ENCODE measurements around the gene KHDC4.
A peak's percentile ranks its signal among the peaks of the same experiment; 100 is the strongest.

Gene KHDC4

DNA sequence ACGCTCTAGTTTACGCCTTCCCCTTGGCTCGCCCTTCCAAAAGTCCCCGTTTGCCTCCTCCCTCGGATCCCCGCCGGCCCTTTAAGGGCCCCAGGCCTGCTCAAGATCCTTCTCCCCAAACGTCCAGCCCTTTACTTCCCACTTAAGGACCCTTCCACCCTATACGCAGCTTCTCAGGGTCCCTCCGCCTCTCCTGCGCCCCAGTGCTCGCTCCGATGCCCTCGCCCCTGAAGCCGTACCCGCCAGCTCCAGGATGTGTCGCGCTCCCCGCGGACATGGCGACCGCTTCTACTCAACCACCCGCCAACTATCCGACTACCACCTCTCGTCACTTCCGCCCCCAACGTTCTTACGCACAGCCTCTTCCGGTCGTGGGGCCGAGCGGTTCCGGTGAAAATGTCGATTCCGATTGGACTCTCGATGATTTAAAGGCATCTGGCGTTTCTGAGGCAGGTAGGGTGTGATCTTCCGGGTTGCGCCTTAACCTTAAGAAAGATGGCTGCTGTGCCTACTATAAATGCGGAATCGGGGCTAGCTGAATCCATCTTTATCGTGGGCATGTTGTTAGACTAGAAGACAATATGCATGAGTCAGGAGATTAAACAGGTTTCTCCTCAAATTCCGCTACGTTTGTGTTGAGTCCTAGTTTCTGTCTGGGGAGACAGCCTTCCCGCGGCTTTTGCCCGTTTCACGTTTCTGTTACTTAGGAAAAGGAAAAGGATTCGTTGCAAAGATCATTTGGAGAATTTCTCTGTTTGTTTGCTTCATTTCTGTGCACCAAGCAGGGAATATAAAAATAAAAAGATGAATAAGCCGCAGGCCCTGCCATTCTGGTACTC is at the start of gene KHDC4 (continued):
- TF ChIP-seq ZNF214 (tag by site-specific recombination; IDR thresholded peaks at IDR 0.05; ENCODE audit: borderline replicate concordance) (no peak), ZNF394 (tag by site-specific recombination; IDR thresholded peaks at IDR 0.05; ENCODE audit: borderline replicate concordance) (peak; percentile 22), RBAK (tag by site-specific recombination; IDR thresholded peaks at IDR 0.05) (no peak), ZNF830 (tag by site-specific recombination; IDR thresholded peaks at IDR 0.05; ENCODE audit: low read depth) (no peak), ZXDB (tag by site-specific recombination; IDR thresholded peaks at IDR 0.05) (peak; percentile 95), ZBTB8A (tag by site-specific recombination; IDR thresholded peaks at IDR 0.05) (peak; percentile 50; the same call in 1 of the 2 replicates), ZNF548 (tag by site-specific recombination; IDR thresholded peaks at IDR 0.05) (no peak), ZNF19 (tag by site-specific recombination; IDR thresholded peaks at IDR 0.05; ENCODE audit: low read depth) (no peak), ZNF416 (tag by site-specific recombination; IDR thresholded peaks at IDR 0.05) (no peak), ZSCAN30 (tag by site-specific recombination; IDR thresholded peaks at IDR 0.05) (peak; percentile 34; the same call in 1 of the 2 replicates), ZNF155 (tag by site-specific recombination; IDR thresholded peaks at IDR 0.05) (no peak), ZNF174 (tag by site-specific recombination; IDR thresholded peaks at IDR 0.05) (no peak), ZBTB17 (tag by site-specific recombination; IDR thresholded peaks at IDR 0.05) (peak; percentile 98), ZNF529 (tag by site-specific recombination; IDR thresholded peaks at IDR 0.05; ENCODE audit: insufficient replicate concordance) (no peak), ZNF654 (tag by site-specific recombination; IDR thresholded peaks at IDR 0.05; ENCODE audit: low read depth) (no peak), IKZF3 (tag by site-specific recombination; IDR thresholded peaks at IDR 0.05) (no peak), ZNF423 (tag by site-specific recombination; IDR thresholded peaks at IDR 0.05) (no peak), ZNF311 (tag by site-specific recombination; IDR thresholded peaks at IDR 0.05; ENCODE audit: borderline replicate concordance) (no peak), ZNF600 (tag by site-specific recombination; IDR thresholded peaks at IDR 0.05) (peak; percentile 38), ZSCAN23 (tag by site-specific recombination; IDR thresholded peaks at IDR 0.05) (0 out of 2 replicates have a peak, but pooled peaks have one; percentile 60), ZNF571 (tag by site-specific recombination; IDR thresholded peaks at IDR 0.05) (no peak), SALL2 (tag by site-specific recombination; IDR thresholded peaks at IDR 0.05; ENCODE audit: borderline replicate concordance) (no peak), ZNF223 (tag by site-specific recombination; IDR thresholded peaks at IDR 0.05) (no peak), ZNF274 (IDR thresholded peaks at IDR 0.05; ENCODE audit: low read length) (no peak), ZNF274 (tag by site-specific recombination; IDR thresholded peaks at IDR 0.05; ENCODE audit: borderline replicate concordance) (no peak)
- TF ChIP-seq, protein P1, sequence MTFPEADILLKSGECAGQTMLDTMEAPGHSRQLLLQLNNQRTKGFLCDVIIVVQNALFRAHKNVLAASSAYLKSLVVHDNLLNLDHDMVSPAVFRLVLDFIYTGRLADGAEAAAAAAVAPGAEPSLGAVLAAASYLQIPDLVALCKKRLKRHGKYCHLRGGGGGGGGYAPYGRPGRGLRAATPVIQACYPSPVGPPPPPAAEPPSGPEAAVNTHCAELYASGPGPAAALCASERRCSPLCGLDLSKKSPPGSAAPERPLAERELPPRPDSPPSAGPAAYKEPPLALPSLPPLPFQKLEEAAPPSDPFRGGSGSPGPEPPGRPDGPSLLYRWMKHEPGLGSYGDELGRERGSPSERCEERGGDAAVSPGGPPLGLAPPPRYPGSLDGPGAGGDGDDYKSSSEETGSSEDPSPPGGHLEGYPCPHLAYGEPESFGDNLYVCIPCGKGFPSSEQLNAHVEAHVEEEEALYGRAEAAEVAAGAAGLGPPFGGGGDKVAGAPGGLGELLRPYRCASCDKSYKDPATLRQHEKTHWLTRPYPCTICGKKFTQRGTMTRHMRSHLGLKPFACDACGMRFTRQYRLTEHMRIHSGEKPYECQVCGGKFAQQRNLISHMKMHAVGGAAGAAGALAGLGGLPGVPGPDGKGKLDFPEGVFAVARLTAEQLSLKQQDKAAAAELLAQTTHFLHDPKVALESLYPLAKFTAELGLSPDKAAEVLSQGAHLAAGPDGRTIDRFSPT (tag by site-specific recombination; IDR thresholded peaks at IDR 0.05): no peak
- TF ChIP-seq, protein P2, sequence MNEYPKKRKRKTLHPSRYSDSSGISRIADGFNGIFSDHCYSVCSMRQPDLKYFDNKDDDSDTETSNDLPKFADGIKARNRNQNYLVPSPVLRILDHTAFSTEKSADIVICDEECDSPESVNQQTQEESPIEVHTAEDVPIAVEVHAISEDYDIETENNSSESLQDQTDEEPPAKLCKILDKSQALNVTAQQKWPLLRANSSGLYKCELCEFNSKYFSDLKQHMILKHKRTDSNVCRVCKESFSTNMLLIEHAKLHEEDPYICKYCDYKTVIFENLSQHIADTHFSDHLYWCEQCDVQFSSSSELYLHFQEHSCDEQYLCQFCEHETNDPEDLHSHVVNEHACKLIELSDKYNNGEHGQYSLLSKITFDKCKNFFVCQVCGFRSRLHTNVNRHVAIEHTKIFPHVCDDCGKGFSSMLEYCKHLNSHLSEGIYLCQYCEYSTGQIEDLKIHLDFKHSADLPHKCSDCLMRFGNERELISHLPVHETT (tag by site-specific recombination; IDR thresholded peaks at IDR 0.05): peak; percentile 59
- TF ChIP-seq, protein P3, sequence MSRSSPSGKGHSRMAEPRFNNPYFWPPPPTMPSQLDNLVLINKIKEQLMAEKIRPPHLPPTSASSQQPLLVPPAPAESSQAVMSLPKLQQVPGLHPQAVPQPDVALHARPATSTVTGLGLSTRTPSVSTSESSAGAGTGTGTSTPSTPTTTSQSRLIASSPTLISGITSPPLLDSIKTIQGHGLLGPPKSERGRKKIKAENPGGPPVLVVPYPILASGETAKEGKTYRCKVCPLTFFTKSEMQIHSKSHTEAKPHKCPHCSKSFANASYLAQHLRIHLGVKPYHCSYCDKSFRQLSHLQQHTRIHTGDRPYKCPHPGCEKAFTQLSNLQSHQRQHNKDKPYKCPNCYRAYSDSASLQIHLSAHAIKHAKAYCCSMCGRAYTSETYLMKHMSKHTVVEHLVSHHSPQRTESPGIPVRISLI (tag by site-specific recombination; IDR thresholded peaks at IDR 0.05): no peak
- TF ChIP-seq, protein P4, sequence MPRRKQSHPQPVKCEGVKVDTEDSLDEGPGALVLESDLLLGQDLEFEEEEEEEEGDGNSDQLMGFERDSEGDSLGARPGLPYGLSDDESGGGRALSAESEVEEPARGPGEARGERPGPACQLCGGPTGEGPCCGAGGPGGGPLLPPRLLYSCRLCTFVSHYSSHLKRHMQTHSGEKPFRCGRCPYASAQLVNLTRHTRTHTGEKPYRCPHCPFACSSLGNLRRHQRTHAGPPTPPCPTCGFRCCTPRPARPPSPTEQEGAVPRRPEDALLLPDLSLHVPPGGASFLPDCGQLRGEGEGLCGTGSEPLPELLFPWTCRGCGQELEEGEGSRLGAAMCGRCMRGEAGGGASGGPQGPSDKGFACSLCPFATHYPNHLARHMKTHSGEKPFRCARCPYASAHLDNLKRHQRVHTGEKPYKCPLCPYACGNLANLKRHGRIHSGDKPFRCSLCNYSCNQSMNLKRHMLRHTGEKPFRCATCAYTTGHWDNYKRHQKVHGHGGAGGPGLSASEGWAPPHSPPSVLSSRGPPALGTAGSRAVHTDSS (tag by site-specific recombination; IDR thresholded peaks at IDR 0.05): no peak
- TF ChIP-seq, protein P5, sequence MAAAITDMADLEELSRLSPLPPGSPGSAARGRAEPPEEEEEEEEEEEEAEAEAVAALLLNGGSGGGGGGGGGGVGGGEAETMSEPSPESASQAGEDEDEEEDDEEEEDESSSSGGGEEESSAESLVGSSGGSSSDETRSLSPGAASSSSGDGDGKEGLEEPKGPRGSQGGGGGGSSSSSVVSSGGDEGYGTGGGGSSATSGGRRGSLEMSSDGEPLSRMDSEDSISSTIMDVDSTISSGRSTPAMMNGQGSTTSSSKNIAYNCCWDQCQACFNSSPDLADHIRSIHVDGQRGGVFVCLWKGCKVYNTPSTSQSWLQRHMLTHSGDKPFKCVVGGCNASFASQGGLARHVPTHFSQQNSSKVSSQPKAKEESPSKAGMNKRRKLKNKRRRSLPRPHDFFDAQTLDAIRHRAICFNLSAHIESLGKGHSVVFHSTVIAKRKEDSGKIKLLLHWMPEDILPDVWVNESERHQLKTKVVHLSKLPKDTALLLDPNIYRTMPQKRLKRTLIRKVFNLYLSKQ (tag by site-specific recombination; IDR thresholded peaks at IDR 0.05; ENCODE audit: borderline replicate concordance): no peak
- TF ChIP-seq, protein P6, sequence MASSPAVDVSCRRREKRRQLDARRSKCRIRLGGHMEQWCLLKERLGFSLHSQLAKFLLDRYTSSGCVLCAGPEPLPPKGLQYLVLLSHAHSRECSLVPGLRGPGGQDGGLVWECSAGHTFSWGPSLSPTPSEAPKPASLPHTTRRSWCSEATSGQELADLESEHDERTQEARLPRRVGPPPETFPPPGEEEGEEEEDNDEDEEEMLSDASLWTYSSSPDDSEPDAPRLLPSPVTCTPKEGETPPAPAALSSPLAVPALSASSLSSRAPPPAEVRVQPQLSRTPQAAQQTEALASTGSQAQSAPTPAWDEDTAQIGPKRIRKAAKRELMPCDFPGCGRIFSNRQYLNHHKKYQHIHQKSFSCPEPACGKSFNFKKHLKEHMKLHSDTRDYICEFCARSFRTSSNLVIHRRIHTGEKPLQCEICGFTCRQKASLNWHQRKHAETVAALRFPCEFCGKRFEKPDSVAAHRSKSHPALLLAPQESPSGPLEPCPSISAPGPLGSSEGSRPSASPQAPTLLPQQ (tag by site-specific recombination; IDR thresholded peaks at IDR 0.05): peak; percentile 74; the same call in 1 of the 2 replicates

All from HEK293 (cell line).